Measurements from ENCODE around the gene SMC3.
A peak's percentile ranks its signal among the peaks of the same experiment; 100 is the strongest.
"Not testable (repeated sequence)": the region's sequence is repeated elsewhere in the genome, so short reads cannot be mapped to it uniquely, and the experiment has no call there.

SMC3 gene

GRCh38 chr10:110529596-110530011 lies 37.9 kb upstream of the SMC3 start:
- H2AFZ ChIP-seq (ENCODE audit: low read depth) = no peak overlapping the region
- H3K27ac ChIP-seq = no peak overlapping the region; the same call in 1 of the 2 replicates
- no peak for TF ChIP-seq CTCF (conservative IDR thresholded peaks at IDR 0.05; ENCODE audit: low read depth, low read length)

GRCh38 chr10:110530131-110530831 lies 37.2 kb upstream of the SMC3 start:
- Histone ChIP-seq H3K4me1 (ENCODE audit: low read depth, poor library complexity, severe bottlenecking) (peaks cover 48% of the 10 kb centered on the region), H4K20me1 (ENCODE audit: insufficient read depth) (no peaks in the 10 kb centered on the region), H3K36me3 (ENCODE audit: insufficient read depth) (no peaks in the 10 kb centered on the region), H3K9ac (no peak overlapping the region), H3K79me2 (ENCODE audit: insufficient read depth, low read depth) (no peaks in the 10 kb centered on the region), H3K27me3 (ENCODE audit: insufficient read depth, low read depth) (no peaks in the 10 kb centered on the region), H3K4me3 (IDR thresholded peaks at IDR 0.05; ENCODE audit: insufficient read depth, low read depth, low read length) (no peak overlapping the region), H3K27ac (no peak overlapping the region), H3K4me2 (no peak overlapping the region), H2AFZ (ENCODE audit: low read depth) (no peak overlapping the region)
- TF ChIP-seq CTCF (conservative IDR thresholded peaks at IDR 0.05; ENCODE audit: low read depth, low read length) = no peak

More at GRCh38 chr10:110529596-110530011, 37.9 kb upstream of the SMC3 start:
- H4K20me1 ChIP-seq (ENCODE audit: insufficient read depth) = no peaks in the 10 kb centered on the region
- peaks cover 49% of the 10 kb centered on the region for H3K4me1 ChIP-seq (ENCODE audit: low read depth, poor library complexity, severe bottlenecking)
- H3K36me3 ChIP-seq (ENCODE audit: insufficient read depth) = no peaks in the 10 kb centered on the region
- no peak overlapping the region for H3K4me3 ChIP-seq (IDR thresholded peaks at IDR 0.05; ENCODE audit: insufficient read depth, low read depth, low read length)
- H3K4me2 ChIP-seq = peak overlapping the region; percentile 41
- no peaks in the 10 kb centered on the region for H3K27me3 ChIP-seq (ENCODE audit: insufficient read depth, low read depth)
- H3K9ac ChIP-seq = no peak overlapping the region
- no peaks in the 10 kb centered on the region for H3K79me2 ChIP-seq (ENCODE audit: insufficient read depth, low read depth)

- no peaks in the 10 kb centered on the region for H3K36me3 ChIP-seq (ENCODE audit: insufficient read depth)
- no peaks in the 10 kb centered on the region for H3K79me2 ChIP-seq (ENCODE audit: insufficient read depth, low read depth)
- H3K9ac ChIP-seq = no peak overlapping the region
- no peaks in the 10 kb centered on the region for H4K20me1 ChIP-seq (ENCODE audit: insufficient read depth)
- H3K4me2 ChIP-seq = no peak overlapping the region
- no peak overlapping the region for H2AFZ ChIP-seq (ENCODE audit: low read depth)
- no peak for TF ChIP-seq CTCF (conservative IDR thresholded peaks at IDR 0.05; ENCODE audit: low read depth, low read length)
- no peak overlapping the region for H3K4me3 ChIP-seq (IDR thresholded peaks at IDR 0.05; ENCODE audit: insufficient read depth, low read depth, low read length)
- H3K4me1 ChIP-seq (ENCODE audit: low read depth, poor library complexity, severe bottlenecking) = peaks cover 56% of the 10 kb centered on the region
- H3K27me3 ChIP-seq (ENCODE audit: insufficient read depth, low read depth) = no peaks in the 10 kb centered on the region
- H3K27ac ChIP-seq = no peak overlapping the region
These were observed 35.8 kb upstream of the SMC3 start for GRCh38 chr10:110531687-110532086.

GRCh38 chr10:110532628-110533027 lies 34.9 kb upstream of the SMC3 start:
- H3K9ac ChIP-seq; H3K27ac ChIP-seq; H2AFZ ChIP-seq (ENCODE audit: low read depth); H3K4me3 ChIP-seq (IDR thresholded peaks at IDR 0.05; ENCODE audit: insufficient read depth, low read depth, low read length); H3K79me2 ChIP-seq (ENCODE audit: insufficient read depth, low read depth); H3K36me3 ChIP-seq (ENCODE audit: insufficient read depth); H3K27me3 ChIP-seq (ENCODE audit: insufficient read depth, low read depth); H4K20me1 ChIP-seq (ENCODE audit: insufficient read depth); H3K4me2 ChIP-seq: not testable (repeated sequence)
- H3K4me1 ChIP-seq (ENCODE audit: low read depth, poor library complexity, severe bottlenecking) = peaks cover 62% of the 10 kb centered on the region

- no peak overlapping the region for H3K9ac ChIP-seq
- no peaks in the 10 kb centered on the region for H3K36me3 ChIP-seq (ENCODE audit: insufficient read depth)
- H3K4me2 ChIP-seq = no peak overlapping the region
- no peak overlapping the region for H3K4me3 ChIP-seq (IDR thresholded peaks at IDR 0.05; ENCODE audit: insufficient read depth, low read depth, low read length)
- H3K4me1 ChIP-seq (ENCODE audit: low read depth, poor library complexity, severe bottlenecking) = peaks cover 60% of the 10 kb centered on the region
- no peak overlapping the region for H3K27ac ChIP-seq
- H4K20me1 ChIP-seq (ENCODE audit: insufficient read depth) = no peaks in the 10 kb centered on the region
- TF ChIP-seq CTCF (conservative IDR thresholded peaks at IDR 0.05; ENCODE audit: low read depth, low read length) = no peak
- H3K79me2 ChIP-seq (ENCODE audit: insufficient read depth, low read depth) = no peaks in the 10 kb centered on the region
- no peaks in the 10 kb centered on the region for H3K27me3 ChIP-seq (ENCODE audit: insufficient read depth, low read depth)
- no peak overlapping the region for H2AFZ ChIP-seq (ENCODE audit: low read depth)
These were observed 34.3 kb upstream of the SMC3 start for GRCh38 chr10:110533149-110533548.

Data from KMS-11 (cell line).